HG02943 (cell line): ENCODE data around the gene PPWD1.
"Not testable (repeated sequence)": the region's sequence is repeated elsewhere in the genome, so short reads cannot be mapped to it uniquely, and the experiment has no call there.

Experiments used
- ATAC-seq: cut with Tn5 transposase; IDR thresholded peaks from one replicate; pipeline ENCODE4 v1.9.1; 2021; ENCODE audit warnings: mild to moderate bottlenecking, low read depth, moderate library complexity; ENCODE audit not compliant: unreplicated experiment

The PPWD1 gene

DNA sequence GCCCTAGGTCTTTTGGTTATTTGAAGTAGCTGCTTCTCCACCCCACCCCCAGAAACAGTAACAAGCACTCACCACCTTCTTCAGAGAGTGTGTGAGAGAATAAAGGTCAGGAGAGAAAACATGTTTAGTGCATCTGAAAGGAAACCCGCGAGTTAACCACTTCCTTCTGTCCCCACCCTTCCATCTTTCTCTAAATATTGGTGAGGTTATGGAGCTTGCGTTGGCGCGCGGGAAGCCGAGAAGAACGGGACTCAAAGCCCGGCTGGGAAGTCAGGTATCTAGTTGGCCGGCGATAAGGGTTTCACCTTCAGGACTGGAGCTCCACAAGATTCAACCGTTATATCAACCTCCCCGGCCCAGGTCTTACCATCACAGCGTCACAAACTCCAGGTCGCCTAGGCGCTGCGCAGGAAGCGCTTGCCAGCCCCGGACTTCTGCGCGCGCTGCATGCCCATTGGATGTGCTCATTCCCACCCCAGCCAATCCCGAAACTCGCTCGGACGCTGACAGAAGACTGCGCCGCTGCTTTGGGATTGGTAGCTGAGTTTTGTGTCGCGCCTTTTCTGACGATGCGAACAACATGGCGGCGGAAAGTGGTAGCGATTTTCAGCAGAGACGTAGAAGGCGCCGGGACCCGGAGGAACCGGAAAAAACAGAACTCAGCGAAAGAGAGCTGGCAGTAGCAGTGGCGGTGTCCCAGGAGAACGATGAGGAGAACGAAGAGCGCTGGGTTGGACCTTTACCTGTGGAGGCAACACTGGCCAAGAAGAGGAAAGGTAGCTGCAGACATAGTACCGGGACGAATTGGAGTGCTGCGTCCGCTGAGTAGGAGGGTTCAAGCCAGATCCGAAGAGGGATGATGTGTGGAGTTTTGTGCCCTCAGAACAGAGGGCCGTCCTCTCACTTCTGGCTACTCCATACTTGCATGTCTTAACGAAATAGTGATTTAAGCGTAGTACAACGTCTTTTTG is at the start of gene PPWD1, which contains the start of gene CENPK:
Gene PPWD1 (plus strand): TSS at position 566 of the 971 bp plus-strand sequence. CDS start 15 bp downstream, at position 581.
Gene CENPK (minus strand): TSS at position 438 of the 971 bp plus-strand sequence. CDS start 8,261 bp downstream, outside the sequence.
- peak; percentile 99 for ATAC-seq

DNA sequence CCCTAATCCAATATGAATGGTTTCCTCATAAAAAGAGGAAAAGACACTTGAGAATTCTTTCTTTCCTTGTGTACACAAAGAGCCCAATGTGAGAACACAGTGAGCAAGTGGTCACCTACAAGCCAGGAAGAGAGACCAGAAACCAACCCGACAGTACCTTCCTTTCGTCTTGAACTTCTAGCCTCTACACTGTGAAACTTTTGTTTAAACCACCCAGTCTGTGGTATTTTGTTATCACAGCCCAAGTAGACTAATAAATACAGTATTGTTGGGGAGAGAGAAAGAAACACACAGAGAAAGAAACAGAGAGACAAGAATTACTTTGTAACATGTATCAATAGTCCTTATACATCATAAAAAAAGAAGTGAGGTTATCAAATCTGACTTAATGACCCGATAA is 37.4 kb upstream of the PPWD1 start:
- ATAC-seq: no peak

DNA sequence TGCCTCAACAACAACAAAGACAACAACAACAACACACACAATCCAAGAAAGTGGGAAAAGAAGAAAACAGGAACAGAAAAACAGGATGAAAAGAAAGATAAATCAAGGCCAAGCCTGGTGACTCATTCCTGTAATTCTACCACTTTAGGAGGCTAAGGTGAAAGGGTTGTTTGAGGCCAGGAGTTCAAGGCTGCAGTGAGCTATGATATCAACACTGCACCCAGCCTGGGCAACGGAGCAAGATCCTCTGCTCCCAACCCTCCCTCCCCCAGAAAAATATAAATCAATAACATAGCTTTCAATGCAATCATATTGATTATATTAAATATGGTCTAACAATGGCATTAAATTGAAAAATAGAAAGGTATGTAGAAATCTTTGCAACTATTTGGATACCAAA is 32.2 kb upstream of the PPWD1 start:
- no peak for ATAC-seq

DNA sequence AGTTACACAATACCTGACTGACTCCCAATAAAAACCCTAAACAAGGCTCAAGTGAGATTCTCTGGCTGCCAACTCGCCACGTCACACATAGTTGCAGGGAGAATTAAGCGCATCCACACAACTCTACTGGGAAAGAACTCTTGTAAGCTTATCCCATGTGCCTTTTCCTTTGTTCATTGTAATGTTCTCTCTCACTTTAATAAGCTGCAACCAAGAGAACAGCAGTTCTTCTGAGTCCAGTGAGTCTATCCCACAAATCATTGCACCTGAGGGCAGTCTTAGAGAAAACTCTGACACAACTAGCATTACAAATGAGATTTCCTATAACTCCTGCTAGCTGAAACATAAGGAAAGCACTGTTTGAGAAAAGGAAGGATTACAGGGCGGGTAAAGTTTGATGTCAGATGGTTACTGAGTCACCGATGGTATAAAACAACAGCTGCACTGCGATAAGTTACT is 27.5 kb upstream of the PPWD1 start:
- no peak for ATAC-seq

DNA sequence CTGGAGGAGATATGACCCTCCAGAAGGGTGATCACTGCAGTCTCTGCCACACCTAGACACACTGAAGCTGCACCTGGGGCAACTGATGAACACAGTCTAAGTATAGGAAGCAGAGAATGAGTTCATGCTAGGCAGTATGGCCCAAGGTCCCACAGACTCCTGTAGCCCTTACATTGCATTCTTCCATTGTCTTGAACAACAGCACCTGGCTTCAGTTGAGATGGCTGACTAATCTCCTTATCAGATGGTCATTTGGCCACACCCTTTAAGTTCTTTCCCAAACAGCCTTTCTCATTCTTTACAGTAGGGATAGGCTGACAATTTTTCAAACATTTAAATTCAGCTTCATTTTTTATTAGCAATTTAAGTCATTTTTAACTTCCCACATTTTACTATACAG is 23.3 kb upstream of the PPWD1 start:
- no peak for ATAC-seq

DNA sequence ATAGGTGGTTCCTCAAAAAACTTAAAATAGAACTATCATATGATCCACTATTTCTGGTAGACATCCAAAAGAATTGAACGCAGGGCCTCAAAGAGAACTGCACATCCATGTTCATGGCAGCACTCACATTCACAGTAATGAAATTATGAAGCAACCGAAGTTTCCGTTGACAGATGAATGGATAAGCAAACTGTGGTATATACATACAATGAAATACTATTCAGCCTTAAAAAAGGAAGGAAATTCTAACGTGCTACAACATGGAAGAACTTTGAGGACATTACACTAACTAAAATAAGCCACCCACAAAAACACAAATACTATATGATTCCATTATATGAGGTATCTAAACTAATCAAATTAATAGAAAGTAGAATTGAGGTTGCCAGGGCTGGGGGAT is 18.6 kb upstream of the PPWD1 start:
- no peak for ATAC-seq

DNA sequence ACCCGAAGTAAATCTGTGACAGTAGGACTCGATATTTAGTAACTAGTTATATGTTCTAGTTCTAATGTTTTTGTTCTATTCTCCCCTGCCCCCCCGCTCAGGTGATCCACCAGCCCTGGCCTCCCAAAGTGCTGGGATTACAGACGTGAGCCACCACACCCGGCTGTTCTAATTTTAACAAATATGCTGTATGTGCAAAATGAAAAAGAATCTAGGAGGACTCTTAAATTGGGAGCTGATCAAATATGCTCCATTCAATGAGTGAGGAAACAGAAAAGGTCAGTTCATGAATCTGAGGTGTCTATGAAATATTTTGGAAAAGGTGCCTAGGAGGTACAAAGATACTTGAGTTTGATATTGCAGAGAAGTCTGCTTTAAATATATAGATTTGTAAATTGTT is 17.0 kb upstream of the PPWD1 start:
- ATAC-seq: no peak

DNA sequence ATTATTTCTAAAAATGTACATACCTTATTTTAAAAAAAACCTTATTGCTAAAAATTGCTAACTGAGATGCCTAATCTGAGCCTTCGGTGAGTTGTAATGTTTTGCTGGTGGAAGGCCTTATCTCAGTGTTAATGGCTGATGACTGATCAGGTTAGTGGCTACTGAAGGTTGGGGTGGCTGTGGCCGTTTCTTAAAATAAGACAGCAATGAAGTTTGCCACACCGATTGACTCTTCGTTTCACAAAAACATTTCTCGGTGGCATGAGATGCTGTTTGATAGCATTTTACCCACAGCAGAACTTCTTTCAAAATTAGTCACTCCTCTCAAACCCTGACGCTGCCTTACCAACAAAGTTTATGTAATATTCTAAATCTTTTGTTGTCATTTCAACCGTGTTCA is 14.8 kb upstream of the PPWD1 start:
- no peak for ATAC-seq

DNA sequence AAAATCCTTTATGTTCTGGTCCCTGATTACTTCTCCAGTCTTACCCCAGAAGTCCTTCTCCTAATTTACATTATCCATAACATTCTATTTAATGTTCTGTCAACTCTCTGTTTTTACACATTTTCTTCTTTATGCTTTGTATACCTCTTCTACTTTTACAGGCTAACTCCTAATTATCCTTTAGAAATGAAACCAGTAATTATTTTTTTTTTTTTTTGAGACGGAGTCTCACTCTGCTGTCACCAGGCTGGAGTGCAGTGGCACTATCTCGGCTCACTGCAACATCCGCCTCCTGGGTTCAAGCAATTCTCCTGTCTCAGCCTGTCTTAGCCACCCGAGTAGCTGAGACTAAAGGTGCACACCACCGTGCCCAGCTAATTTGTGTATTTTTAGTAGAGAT is 9.2 kb upstream of the PPWD1 start:
- ATAC-seq: no peak

DNA sequence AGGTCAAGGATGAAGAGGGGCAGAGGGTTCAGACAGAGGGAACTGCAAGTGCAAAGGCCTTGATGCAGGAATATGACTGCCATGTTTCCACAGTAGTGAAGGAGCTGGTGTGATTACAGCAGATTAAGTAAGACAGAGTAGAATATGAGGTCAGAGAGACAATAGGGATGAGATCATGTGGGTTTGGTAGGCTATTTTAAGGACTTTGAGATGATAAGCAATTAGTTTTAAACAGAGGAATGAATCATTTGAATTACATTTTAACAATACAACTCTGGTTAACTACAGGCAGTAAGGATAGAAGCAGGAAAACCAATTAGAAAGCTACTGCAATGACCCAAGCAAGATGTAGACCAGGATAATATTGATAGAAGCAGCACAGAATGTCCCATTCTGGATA is 7.8 kb upstream of the PPWD1 start:
- no peak for ATAC-seq

DNA sequence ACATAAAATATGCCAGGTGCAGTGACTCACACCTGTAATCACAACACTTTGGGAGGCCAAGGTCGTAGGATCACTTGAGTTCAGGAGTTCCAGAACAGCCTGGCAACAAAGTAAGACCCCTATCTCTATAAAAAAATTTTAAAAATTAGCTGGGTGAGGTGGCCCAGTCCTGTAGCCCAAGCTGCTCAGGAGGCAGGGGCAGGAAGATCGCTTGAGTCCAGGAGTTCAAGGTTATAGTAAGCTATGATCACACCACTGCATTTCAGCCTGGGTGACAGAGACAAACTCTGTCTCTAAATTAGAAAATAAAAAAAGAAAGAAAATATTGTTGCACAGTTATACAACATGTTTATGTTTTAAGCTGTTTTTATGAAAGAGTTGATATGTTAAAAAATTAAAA is 6.9 kb upstream of the PPWD1 start:
- ATAC-seq: no peak

DNA sequence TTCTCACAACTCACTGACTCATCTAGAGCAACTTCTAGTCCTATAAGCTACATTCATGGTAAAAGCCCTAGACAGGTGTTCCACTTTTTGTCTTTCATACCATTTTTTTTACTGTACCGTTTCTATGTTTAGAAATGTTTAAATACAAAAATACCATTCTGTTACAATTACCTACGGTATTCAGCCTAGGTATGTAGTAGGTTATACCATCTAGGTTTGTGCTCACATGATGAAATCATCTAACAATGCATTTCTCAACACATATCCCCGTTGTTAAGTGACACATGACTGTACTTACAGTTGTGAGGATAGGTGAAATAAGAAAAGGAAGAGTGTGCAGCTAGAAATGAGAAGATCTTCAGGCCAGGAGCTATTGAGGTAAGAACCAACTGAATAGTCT is 6.4 kb upstream of the PPWD1 start:
- ATAC-seq: no peak

DNA sequence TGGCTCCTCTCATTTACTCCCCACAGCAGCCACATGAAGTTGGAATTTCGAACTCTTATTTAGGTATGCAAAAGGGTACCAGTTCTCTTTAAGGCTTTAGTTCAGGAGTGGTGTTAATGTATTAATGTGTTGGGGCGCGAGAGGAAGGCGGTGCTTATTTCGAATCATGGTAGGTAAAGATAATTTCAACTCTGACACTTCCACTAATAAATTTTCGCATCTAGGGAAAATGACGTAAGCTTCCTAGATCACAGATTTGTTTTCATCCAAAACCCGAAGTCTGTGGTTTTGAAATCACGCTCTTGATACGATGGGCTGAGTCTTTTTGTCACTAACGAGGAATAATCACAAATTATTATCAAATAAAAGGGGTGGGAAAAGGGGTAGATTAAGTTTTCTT is 681 bp downstream of the PPWD1 start:
- no peak for ATAC-seq

DNA sequence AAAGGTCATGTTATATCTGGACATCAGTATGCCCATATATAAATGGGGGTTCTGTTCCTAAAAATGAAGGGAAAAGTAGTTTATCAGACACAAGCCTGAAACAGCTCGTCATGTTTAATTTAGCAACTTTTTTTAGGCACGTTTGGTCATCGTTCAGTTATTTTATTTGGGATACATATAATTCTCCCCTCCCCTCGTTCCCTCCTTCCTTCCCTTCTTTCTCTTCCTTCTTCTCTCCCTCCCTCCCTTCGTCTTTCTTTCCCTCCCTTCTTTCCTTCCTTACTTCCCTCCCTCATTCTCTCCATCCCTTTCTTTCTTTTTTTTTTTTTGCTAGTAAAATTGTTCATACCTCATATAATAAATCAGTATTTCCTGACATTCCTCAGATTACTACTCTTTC is 3.4 kb downstream of the PPWD1 start:
- ATAC-seq: no peak

DNA sequence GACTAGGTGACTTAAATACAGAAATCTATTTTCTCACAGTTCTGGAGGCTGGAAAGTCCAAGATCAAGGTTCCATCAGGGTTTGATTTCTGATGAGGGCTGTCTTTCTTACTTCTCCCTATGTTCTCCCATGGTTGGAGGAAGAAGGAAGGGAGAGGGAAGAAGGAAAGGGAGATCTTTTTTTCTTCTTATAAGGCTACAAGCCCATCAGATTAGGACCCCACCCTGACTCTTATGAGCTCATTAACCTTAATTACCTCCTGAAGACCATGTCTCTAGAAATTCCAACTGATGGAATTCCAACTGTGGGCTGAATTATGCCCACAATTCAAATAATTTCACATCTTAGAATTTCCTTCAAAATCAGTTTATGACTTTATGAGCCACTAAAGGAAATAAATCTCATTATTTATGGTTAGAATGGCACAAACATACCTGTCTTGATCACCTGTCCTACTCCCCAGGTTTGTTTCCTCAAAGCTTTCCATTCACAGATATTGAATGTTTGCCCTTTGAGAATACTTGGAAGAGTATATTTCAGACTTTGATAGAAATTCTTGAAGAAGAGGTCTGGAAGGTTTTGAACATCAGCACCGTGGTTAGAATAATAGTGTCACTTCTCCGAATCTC is 7.6 kb downstream of the PPWD1 start:
- no peak for ATAC-seq

DNA sequence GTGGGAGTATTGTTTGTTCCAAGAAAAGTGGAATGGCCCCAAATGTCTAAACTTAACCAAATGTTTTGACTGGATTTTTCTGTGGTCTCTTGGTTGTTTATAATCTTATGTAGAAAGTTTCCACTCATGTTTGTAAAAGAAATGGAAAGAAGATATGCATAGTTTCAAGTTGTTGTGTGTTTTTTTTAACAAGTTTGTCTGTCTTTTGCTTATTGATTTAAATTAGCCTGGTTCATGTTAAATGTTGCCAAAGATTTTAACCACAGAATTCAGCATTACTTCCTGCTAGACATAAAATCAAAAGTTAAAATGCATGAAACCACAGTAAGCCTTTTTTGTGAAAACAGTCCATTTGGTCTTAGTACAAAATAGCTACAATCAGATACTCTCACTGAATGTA is 14.0 kb downstream of the PPWD1 start:
- ATAC-seq: no peak

DNA sequence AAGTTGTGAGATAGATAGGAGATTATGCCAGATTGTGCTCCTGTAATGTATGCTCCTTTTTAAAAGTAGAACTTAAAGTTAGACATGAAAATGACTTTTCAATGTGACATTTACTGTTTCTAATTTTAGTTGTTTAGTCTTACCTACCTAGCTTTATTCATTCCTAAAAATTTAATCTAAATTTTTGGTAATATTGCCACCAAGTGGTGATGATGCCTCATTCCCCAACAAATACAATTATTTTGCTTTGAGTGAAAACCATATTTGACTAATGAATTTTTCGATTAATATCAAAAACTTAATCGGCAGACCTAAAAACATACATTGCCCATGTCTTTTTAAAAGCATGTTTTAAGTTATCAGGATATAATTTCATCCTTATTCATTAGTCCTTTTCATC is 25.6 kb downstream of the PPWD1 start:
- no peak for ATAC-seq

DNA sequence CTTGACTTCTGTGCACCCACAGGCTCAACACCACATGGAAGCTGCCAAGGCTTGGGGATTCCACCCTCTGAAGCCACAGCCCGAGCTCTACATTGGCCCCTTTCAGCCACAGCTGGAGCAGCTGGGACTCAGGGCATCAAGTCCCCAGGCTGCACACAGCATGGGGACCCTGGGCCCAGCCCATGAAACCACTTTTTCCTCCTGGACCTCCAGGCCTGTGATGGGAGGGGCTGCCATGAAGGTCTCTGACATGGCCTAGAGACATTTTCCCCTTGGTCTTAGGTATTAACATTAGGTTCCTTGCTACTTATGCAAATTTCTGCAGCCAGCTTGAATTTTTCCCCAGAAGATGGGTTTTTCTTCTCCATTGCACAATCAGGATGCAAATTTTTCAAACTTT is 38.7 kb downstream of the PPWD1 start:
- ATAC-seq: not testable (repeated sequence)

DNA sequence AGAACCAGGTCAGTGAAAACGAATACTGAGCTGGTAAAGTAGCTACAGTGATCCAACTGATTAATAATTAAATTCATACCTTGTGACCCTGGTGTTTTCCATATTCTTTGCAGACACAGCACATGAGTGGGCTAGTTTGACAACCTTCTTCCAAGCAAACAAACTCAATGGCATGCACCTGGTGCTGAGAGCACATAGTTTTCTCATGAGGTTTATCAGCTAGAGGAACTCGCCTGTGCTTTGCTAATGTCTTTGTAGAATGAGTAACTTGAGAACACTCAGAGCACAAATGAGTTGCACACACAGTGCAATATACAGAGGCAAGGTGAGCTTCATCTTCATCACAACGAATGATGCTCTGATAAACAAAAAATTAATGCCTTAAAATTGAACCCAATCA is 48.4 kb downstream of the PPWD1 start:
- no peak for ATAC-seq

DNA sequence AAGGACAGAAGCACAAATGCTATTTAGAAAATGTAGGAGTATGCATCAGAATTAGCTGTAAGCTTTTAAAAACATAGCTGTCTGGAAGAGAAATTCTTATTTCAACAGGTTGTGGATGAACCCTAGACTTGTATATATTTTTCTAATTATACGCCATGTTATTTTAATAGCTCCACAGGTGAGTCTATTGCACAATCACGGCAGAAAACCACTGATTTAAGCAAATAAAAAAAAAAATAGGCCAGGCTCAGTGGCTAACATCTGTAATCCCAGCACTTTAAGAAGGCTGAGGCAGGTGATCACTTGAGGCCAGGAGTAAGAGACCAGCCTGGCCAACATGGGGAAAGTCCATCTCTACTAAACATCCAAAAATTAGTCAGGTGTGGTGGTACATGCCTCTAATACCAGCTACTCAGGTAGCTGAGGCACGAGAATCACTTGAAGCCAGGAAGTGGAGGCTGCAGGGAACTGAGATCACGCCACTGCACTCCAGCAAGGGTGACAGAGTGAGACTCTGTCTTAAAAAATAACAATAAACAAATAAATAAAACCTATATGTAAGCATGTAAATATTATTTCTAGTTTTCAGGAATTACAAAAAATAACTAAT is 49.3 kb downstream of the PPWD1 start:
- no peak for ATAC-seq

DNA sequence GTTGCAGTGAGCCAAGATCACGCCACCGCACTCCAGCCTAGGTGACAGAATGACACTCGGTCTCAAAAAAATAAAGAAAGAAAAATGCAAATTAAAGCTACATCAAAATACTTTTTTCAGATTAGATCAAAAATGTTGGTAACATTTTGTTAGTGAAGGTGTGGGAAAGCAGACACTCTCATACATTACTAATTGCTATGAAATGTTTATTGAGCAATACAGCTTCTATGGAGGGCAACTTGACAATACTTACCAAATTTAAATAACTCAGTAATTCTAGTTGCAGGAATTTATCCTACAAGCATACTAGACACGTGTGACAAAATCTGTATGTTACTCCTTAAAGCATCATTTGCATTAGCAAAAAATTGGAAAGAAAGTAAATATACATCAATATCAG is 56.9 kb downstream of the PPWD1 start:
- no peak for ATAC-seq
